Lung (tissue), 12 donors: ENCODE results near the gene KRTAP9-3. TPM values are rescaled to one million over a fixed set of nuclear protein-coding genes. Genes with fewer than 3 reads are reported as not detected.
"Not testable (repeated sequence)": the region's sequence is repeated elsewhere in the genome, so short reads cannot be mapped to it uniquely, and the experiment has no call there.

Experiments
- ATAC-seq: fragments of 200-7000 bp; cut with Tn5 transposase; one replicate; pipeline ENCODE4 v1.9.1; 2020; ENCODE audit warnings: moderate number of reproducible peaks; ENCODE audit not compliant: insufficient read depth, low FRiP score
- DNase-seq, 3 donors: peaks; one replicate each; pipeline ENCODE4 v3.0.0-alpha.2; 2013 to 2017
- H3K27ac ChIP-seq, 2 donors: one replicate each; pipeline ENCODE4 v1.5.1; 2013; ENCODE audit warnings: mild to moderate bottlenecking in 2 of 2, moderate library complexity in 2 of 2, control low read depth in 1 of 2, inconsistent platforms in 1 of 2, low read depth in 1 of 2, low read length in 1 of 2
- H3K27me3 ChIP-seq, 3 donors: one replicate each; pipeline ENCODE4 v1.5.1; 2013; ENCODE audit warnings: low read length in 2 of 3; ENCODE audit not compliant: control insufficient read depth in 3 of 3, insufficient read depth in 3 of 3
- H3K36me3 ChIP-seq, 4 donors: one replicate each; pipeline ENCODE4 v1.5.1; 2013; ENCODE audit warnings: low read length in 4 of 4, mild to moderate bottlenecking in 1 of 4, moderate library complexity in 1 of 4; ENCODE audit not compliant: control insufficient read depth in 4 of 4, insufficient read depth in 4 of 4
- H3K4me1 ChIP-seq, 5 donors: one replicate each; pipeline ENCODE4 v1.5.1; 2013; ENCODE audit warnings: low read length in 5 of 5, mild to moderate bottlenecking in 2 of 5, moderate library complexity in 1 of 5; ENCODE audit not compliant: control insufficient read depth in 5 of 5, insufficient read depth in 5 of 5
- H3K4me3 ChIP-seq: one replicate; pipeline ENCODE4 v1.5.1; 2013; ENCODE audit warnings: mild to moderate bottlenecking, control low read depth, moderate library complexity
- H3K9ac ChIP-seq, 2 donors: one replicate each; pipeline ENCODE4 v1.5.1; 2013; ENCODE audit warnings: low read length in 2 of 2, control low read depth in 1 of 2; ENCODE audit not compliant: insufficient read depth in 1 of 2
- H3K9me3 ChIP-seq, 4 donors: one replicate each; pipeline ENCODE4 v1.5.1; 2013; ENCODE audit warnings: low read length in 3 of 4, mild to moderate bottlenecking in 1 of 4, moderate library complexity in 1 of 4; ENCODE audit not compliant: control insufficient read depth in 4 of 4, insufficient read depth in 3 of 4
- WGBS, 2 donors: extraction: QIAGEN DNeasy Blood & Tissue Kit; methylation state at CpG; one replicate each; pipeline ENCODE4 v1.1.7; 2013; 5-methylcytosine and 5-hydroxymethylcytosine counted together
- polyA plus RNA-seq, 2 donors: library from polyadenylated mRNA; stranded (reverse); fragments of 200-250 nt; gene quantifications; one replicate each; pipeline ENCODE4 v1.2.1, GENCODE V29; 2013
- total RNA-seq, 2 donors: library from RNA; depleted of rRNA in 1 of 2; stranded (reverse); fragments of >200 nt in 1 of 2; gene quantifications; one replicate each; pipeline ENCODE4 v1.2.1, GENCODE V29; 2014 to 2021
- TF ChIP-seq, protein P1 (sequence below): IDR thresholded peaks from 2 replicates; pipeline ENCODE4 v1.5.1; 2012; ENCODE audit warnings: mild to moderate bottlenecking; ENCODE audit errors: control extremely low read depth, extremely low read depth
- donor health status: control.
- donor health status: control.
- donor health status: Bipolar disorder and iron deficiency.
- donor health status: healthy.
- donor health status: DM: yes; HTN: yes; CAD: no.

The KRTAP9-3 gene
- total and polyA plus RNA-seq, 4 donors = not detected

DNA sequence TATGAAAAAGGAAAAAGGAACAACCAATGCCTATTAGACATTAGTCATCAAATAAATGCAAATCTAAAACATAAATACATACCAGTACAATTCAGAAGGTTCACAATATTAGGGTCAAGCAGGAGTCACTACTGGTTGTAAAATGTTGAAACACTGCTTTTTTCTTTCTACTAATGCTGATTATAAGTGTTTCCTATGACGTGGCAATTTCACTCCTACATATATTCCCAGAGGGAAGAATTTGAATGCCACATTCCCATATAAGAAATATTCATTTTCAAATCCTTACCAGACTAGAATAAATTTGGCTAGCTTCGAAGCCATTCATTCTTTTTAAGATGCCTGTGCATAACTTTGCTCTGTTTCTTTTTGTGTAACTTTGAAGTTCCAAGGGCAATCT, 8.4 kb upstream of the KRTAP9-3 start:
- H3K27me3 ChIP-seq = peaks cover 0 to 5% (median 0%) of the 10 kb centered on the region in 3 donors
- no peak overlapping the region for H3K4me3 ChIP-seq
- no peak overlapping the region for H3K27ac ChIP-seq
- WGBS, 2 donors = 54 to 80% methylated on average over 2 of the region's 2 CpGs
- peaks cover 0 to 4% (median 0%) of the 10 kb centered on the region in 4 donors for H3K9me3 ChIP-seq
- no peak for ATAC-seq
- H3K36me3 ChIP-seq = no peaks in the 10 kb centered on the region
- TF ChIP-seq, protein P1, sequence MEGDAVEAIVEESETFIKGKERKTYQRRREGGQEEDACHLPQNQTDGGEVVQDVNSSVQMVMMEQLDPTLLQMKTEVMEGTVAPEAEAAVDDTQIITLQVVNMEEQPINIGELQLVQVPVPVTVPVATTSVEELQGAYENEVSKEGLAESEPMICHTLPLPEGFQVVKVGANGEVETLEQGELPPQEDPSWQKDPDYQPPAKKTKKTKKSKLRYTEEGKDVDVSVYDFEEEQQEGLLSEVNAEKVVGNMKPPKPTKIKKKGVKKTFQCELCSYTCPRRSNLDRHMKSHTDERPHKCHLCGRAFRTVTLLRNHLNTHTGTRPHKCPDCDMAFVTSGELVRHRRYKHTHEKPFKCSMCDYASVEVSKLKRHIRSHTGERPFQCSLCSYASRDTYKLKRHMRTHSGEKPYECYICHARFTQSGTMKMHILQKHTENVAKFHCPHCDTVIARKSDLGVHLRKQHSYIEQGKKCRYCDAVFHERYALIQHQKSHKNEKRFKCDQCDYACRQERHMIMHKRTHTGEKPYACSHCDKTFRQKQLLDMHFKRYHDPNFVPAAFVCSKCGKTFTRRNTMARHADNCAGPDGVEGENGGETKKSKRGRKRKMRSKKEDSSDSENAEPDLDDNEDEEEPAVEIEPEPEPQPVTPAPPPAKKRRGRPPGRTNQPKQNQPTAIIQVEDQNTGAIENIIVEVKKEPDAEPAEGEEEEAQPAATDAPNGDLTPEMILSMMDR = no peak
- H3K9ac ChIP-seq = no peak overlapping the region
- H3K4me1 ChIP-seq = no peaks in the 10 kb centered on the region
- DNase-seq = no peak

DNA sequence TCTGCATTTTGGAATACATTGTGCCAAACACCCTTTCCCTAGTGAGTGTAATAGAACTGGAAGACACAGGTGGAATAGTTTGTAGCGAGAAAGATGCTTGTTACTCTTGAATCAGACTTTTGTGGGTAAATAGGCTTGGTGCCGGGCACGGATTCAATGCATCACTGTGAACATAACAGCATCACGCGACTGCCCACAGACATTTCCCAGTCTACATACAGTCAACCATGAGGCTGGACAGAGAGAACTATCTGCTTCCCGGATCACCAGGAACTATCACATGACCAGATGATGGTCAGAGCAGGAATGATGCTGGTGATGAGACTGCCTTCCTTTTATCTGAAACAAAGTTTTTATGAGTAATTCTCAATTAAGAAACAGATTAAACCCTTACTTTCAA, 6.2 kb upstream of the KRTAP9-3 start:
- no peaks in the 10 kb centered on the region for H3K4me1 ChIP-seq
- DNase-seq (no peak), ATAC-seq (no peak)
- peaks cover 0 to 10% (median 0%) of the 10 kb centered on the region in 3 donors for H3K27me3 ChIP-seq
- TF ChIP-seq, protein P1 = no peak
- no peaks in the 10 kb centered on the region for H3K36me3 ChIP-seq
- H3K9me3 ChIP-seq = peaks cover 0 to 2% (median 0%) of the 10 kb centered on the region in 4 donors
- WGBS, 2 donors = 87 to 94% methylated on average over 6 of the region's 6 CpGs
- no peak overlapping the region for H3K9ac ChIP-seq
- no peak overlapping the region for H3K4me3 ChIP-seq
- H3K27ac ChIP-seq = no peak overlapping the region

DNA sequence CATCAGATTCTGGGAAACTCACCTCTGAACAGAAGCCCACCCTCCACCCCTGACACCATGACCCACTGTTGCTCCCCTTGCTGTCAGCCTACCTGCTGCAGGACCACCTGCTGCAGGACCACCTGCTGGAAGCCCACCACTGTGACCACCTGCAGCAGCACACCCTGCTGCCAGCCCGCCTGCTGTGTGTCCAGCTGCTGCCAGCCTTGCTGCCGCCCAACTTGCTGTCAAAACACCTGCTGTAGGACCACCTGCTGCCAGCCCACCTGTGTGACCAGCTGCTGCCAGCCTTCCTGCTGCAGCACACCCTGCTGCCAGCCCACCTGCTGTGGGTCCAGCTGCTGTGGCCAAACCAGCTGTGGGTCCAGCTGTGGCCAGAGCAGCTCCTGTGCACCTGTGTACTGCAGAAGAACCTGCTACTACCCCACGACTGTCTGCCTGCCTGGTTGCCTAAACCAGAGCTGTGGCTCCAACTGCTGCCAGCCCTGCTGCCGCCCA, 5.6 kb upstream of the KRTAP9-3 start, which contains the start of gene KRTAP9-2:
Gene KRTAP9-2 (plus strand): TSS at position 51 of the 498 bp plus-strand sequence. CDS start 7 bp downstream, at position 58.
- DNase-seq, H3K27ac ChIP-seq, H3K27me3 ChIP-seq, H3K9ac ChIP-seq, H3K4me3 ChIP-seq, H3K36me3 ChIP-seq, ATAC-seq, H3K4me1 ChIP-seq, H3K9me3 ChIP-seq: not testable (repeated sequence)
- WGBS, 2 donors = 63 to 92% methylated on average over 2 to 3 of the region's 4 CpGs

DNA sequence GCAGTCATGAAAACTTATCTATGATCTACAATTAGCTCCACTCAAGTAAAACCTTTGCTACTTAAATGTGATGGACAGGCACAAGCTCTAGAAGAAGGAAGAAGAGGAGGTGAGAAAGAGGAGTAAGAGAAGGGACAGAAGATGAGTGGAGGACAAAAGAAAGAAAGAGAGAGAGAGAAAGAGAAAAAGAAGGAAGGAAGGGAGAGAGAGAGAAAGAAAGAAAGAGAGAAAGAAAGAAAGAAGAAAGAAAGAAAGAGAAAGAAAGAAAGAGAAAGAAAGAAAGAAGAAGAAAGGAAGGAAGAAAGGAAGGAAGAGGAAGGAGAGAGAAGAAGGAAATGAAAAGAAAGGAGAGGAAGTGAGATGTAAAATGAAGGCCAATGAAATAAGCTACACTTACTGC, 2.2 kb upstream of the KRTAP9-3 start:
- H3K9me3 ChIP-seq = peaks cover 0 to 2% (median 0%) of the 10 kb centered on the region in 4 donors
- no peak for DNase-seq
- ATAC-seq = no peak
- no peak overlapping the region for H3K9ac ChIP-seq
- no peak overlapping the region for H3K27ac ChIP-seq
- H3K4me1 ChIP-seq = no peaks in the 10 kb centered on the region
- H3K36me3 ChIP-seq = no peaks in the 10 kb centered on the region
- TF ChIP-seq, protein P1 = no peak
- H3K4me3 ChIP-seq = no peak overlapping the region
- peaks cover 0 to 10% (median 0%) of the 10 kb centered on the region in 3 donors for H3K27me3 ChIP-seq
